Measurements from ENCODE around the gene PDPK1. TPM values are rescaled to one million over a fixed set of nuclear protein-coding genes. Genes with fewer than 3 reads are reported as not detected.

PDPK1 gene
- total RNA-seq, 1 donor, result 37.1 TPM

- TF ChIP-seq, protein P1, sequence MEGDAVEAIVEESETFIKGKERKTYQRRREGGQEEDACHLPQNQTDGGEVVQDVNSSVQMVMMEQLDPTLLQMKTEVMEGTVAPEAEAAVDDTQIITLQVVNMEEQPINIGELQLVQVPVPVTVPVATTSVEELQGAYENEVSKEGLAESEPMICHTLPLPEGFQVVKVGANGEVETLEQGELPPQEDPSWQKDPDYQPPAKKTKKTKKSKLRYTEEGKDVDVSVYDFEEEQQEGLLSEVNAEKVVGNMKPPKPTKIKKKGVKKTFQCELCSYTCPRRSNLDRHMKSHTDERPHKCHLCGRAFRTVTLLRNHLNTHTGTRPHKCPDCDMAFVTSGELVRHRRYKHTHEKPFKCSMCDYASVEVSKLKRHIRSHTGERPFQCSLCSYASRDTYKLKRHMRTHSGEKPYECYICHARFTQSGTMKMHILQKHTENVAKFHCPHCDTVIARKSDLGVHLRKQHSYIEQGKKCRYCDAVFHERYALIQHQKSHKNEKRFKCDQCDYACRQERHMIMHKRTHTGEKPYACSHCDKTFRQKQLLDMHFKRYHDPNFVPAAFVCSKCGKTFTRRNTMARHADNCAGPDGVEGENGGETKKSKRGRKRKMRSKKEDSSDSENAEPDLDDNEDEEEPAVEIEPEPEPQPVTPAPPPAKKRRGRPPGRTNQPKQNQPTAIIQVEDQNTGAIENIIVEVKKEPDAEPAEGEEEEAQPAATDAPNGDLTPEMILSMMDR (IDR thresholded peaks at IDR 0.05; ENCODE audit: insufficient read depth, low read depth, low read length), result no peak
- DNase-seq (ENCODE audit: low read depth), result no peak
- no peak overlapping the region for H3K4me3 ChIP-seq (ENCODE audit: low read depth, low read length)
Observed at GRCh38 chr16:2507665-2508064, 30.2 kb upstream of the PDPK1 start.

- H3K4me3 ChIP-seq (ENCODE audit: low read depth, low read length), result no peak overlapping the region
- TF ChIP-seq, protein P1 (IDR thresholded peaks at IDR 0.05; ENCODE audit: insufficient read depth, low read depth, low read length), result no peak
- DNase-seq (ENCODE audit: low read depth), result no peak
Observed at GRCh38 chr16:2508722-2509400, 29.0 kb upstream of the PDPK1 start.

DNA sequence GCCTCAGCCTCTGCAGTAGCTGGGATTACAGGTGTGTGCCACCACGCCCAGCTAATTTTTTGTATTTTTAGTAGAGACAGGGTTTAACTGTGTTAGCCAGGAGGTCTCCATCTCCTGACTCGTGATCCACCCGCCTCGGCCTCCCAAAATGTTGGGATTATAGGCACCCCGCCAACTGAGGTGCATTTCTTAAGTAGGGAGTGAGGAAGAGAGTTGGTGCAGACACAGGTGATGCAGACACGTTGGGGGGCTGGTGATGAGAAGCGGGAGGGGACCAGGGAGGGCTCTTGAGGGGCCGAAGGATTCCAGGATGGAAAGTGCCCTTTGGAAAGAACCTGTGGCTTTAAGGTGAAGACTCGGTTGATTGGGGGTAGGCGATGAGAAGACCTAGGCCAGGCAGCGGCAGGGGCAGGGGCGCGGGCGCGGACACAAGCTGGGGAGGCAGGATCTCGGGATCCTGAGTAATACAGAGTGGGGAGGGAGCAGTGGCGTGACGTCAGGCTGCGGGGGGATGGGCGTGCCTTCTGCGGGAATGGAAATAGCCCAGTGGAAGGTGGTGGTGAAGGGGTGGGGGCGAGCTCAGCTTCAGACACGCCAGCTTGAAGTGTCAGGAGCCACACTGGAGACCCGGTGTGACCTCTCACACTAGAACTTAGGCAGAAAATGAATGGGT is 26.6 kb upstream of the PDPK1 start:
- TF ChIP-seq, protein P1 (IDR thresholded peaks at IDR 0.05; ENCODE audit: insufficient read depth, low read depth, low read length), result no peak
- H3K4me3 ChIP-seq (ENCODE audit: low read depth, low read length), result peak overlapping the region; percentile 30
- DNase-seq (ENCODE audit: low read depth), result peak; percentile 86

DNA sequence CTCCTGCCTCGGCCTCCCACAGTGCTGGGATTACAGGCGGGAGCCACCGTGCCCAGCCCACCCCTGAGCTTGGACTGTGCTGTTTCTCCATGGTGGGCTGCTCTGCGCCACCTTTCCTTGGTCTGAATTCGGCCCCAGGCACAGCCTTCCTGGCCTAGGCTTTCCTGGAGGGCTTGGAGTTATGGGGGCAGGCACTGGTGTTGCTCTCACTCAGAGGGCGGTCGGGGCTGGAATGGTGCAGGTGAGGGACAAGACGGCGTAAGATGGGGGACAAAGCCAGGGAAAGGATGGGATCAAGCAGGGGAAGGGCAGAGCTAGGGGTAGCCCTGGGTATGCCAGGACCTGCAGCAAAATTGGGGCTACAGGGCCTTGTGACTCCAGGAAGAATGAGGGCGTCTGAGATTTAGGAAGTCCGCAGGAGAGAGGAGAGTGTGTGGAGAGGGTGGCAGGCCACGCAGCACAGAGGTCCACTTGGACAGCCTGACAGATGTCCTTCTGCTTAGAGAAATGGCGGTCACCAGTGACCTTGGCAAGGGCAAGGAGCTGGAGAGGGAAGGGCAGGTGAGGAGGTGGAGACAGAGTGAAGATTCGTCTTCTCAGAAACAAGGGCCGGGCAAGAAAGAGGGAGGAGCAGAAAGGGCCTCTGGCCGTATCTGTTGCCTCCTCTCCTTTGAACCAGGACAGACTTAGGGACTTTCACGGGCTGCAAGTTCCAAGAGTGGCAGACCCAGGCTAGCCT is 25.7 kb upstream of the PDPK1 start:
- H3K4me3 ChIP-seq (ENCODE audit: low read depth, low read length), result no peak overlapping the region
- no peak for DNase-seq (ENCODE audit: low read depth)
- TF ChIP-seq, protein P1 (IDR thresholded peaks at IDR 0.05; ENCODE audit: insufficient read depth, low read depth, low read length), result no peak

GRCh38 chr16:2512735-2513404 is 25.0 kb upstream of the PDPK1 start:
- no peak for DNase-seq (ENCODE audit: low read depth)
- peak overlapping the region; percentile 96 for H3K4me3 ChIP-seq (ENCODE audit: low read depth, low read length)
- TF ChIP-seq, protein P1 (IDR thresholded peaks at IDR 0.05; ENCODE audit: insufficient read depth, low read depth, low read length), result no peak

Measured in fibroblast of villous mesenchyme (primary cell).